Testis (tissue), 3 donors: Measurements from ENCODE around the gene HEBP1. TPM values are rescaled to one million over a fixed set of nuclear protein-coding genes. Genes with fewer than 3 reads are reported as not detected.

ENCODE experiments used
- DNase-seq: peaks from one replicate; pipeline ENCODE4 v3.0.0-alpha.2; 2019
- H3K27ac ChIP-seq, 2 donors: fragments of 200-600 bp; sonication (generic); one replicate each; pipeline ENCODE4 v1.5.1; 2019
- H3K27me3 ChIP-seq: fragments of 200-600 bp; sonication (generic); one replicate; pipeline ENCODE4 v1.5.1; 2019
- H3K36me3 ChIP-seq: fragments of 200-600 bp; sonication (generic); one replicate; pipeline ENCODE4 v1.5.1; 2017; ENCODE audit warnings: low read depth; ENCODE audit errors: missing control alignments
- H3K4me1 ChIP-seq: fragments of 200-600 bp; sonication (generic); one replicate; pipeline ENCODE4 v1.5.1; 2019
- H3K4me3 ChIP-seq, 2 donors: fragments of 200-600 bp; sonication (generic); one replicate each; pipeline ENCODE4 v1.5.1; 2017 to 2019
- H3K9me3 ChIP-seq: fragments of 200-600 bp; sonication (generic); one replicate; pipeline ENCODE4 v1.5.1; 2017
- CTCF ChIP-seq, 3 experiments: fragments of 450-650 bp in 2 of 3; fragments of 200-600 bp in 1 of 3; sonication (generic) in 1 of 3; IDR thresholded peaks; one replicate each; pipeline ENCODE4 v1.5.1; 2016 to 2019; ENCODE audit warnings: antibody characterized with exemption in 3 of 3, mild to moderate bottlenecking in 2 of 3, moderate library complexity in 1 of 3
- POLR2A ChIP-seq: fragments of 450-650 bp; IDR thresholded peaks from one replicate; pipeline ENCODE4 v1.6.1; 2017; ENCODE audit warnings: antibody characterized with exemption, mild to moderate bottlenecking, moderate library complexity
- WGBS, 2 donors: methylation state at CpG; one replicate each; pipeline ENCODE4 v1.1.5; 2018; 5-methylcytosine and 5-hydroxymethylcytosine counted together
- intact Hi-C: fragments of 100-400 bp; cut with DNase I; formaldehyde crosslinking; loops from one replicate; pipeline ENCODE4 v1.15.1; 2023; ENCODE audit warnings: low total_unique reads
- polyA plus RNA-seq: library from polyadenylated mRNA; stranded (reverse); fragments of 350-450 nt; fragmentation: Illumina TruSeq; extraction: RNeasy Lipid Tissue Mini Kit (QIAGEN cat#74804); gene quantifications from one replicate; pipeline ENCODE4 v1.2.3, GENCODE V29; 2014; ENCODE audit warnings: low read depth, low replicate concordance; ENCODE audit not compliant: insufficient read depth
- small RNA-seq, 2 donors: library from RNA; depleted of rRNA; stranded (forward); fragments of <200 nt; gene quantifications; one replicate each; pipeline ENCODE3, GENCODE V24; 2016
- total RNA-seq, 2 donors: library from RNA; depleted of rRNA; stranded (reverse); fragments of >200 nt; gene quantifications; one replicate each; pipeline ENCODE4 v1.2.3, GENCODE V29; 2016

The HEBP1 gene
- total and polyA plus RNA-seq, 3 donors from 2014 or later = 48.7 to 57.3 (median 55.6) TPM

- TF ChIP-seq POLR2A (no peak), CTCF (IDR thresholded peaks at IDR 0.05) (no peak)
- intact Hi-C loops = no loop called here
- Histone ChIP-seq H3K4me1 (no peaks in the 10 kb centered on the region), H3K36me3 (no peaks in the 10 kb centered on the region), H3K27me3 (no peaks in the 10 kb centered on the region), H3K4me3 (peak overlapping the region; percentile 39 to 57), H3K27ac (peak overlapping the region in 1 of 2 donors; percentile 56), H3K9me3 (no peaks in the 10 kb centered on the region)
- WGBS, 2 donors = 19 to 41% methylated on average over 21 to 27 of the region's 27 CpGs
- DNase-seq = peak; percentile 89
These were observed 72.6 kb downstream of the HEBP1 start for GRCh38 chr12:12927211-12928079.

- peak overlapping the region in 1 of 2 donors; percentile 18 for H3K27ac ChIP-seq
- 44 to 67% methylated on average over 11 to 18 of the region's 18 CpGs for WGBS, 2 donors
- intact Hi-C loops = no loop called here
These were observed 73.4 kb downstream of the HEBP1 start for GRCh38 chr12:12926571-12927071.

GRCh38 chr12:12925388-12925787 is 74.7 kb downstream of the HEBP1 start:
- Histone ChIP-seq H3K27me3 (no peaks in the 10 kb centered on the region), H3K4me3 (no peak overlapping the region), H3K36me3 (no peaks in the 10 kb centered on the region), H3K9me3 (no peaks in the 10 kb centered on the region), H3K4me1 (no peaks in the 10 kb centered on the region), H3K27ac (no peak overlapping the region)
- WGBS, 2 donors = 48 to 52% methylated on average over 1 of the region's 1 CpG
- no peak for DNase-seq
- no peak for TF ChIP-seq POLR2A
- TF ChIP-seq CTCF (IDR thresholded peaks at IDR 0.05) = no peak
- intact Hi-C loops = no loop called here

More at GRCh38 chr12:12926571-12927071, 73.4 kb downstream of the HEBP1 start:
- no peak for DNase-seq
- H3K4me1 ChIP-seq = no peaks in the 10 kb centered on the region
- H3K36me3 ChIP-seq = no peaks in the 10 kb centered on the region
- no peaks in the 10 kb centered on the region for H3K9me3 ChIP-seq
- no peak for TF ChIP-seq POLR2A
- no peak for TF ChIP-seq CTCF (IDR thresholded peaks at IDR 0.05)
- no peaks in the 10 kb centered on the region for H3K27me3 ChIP-seq
- peak overlapping the region in 1 of 2 donors; percentile 57 for H3K4me3 ChIP-seq

Small RNA genes within 50 kb of the gene (small RNA-seq; reads per million reads assigned to genes)
- 0 to 0.18 reads per million in 2 donors for gene RF00604

Other genes with a start within 250 kb of the HEBP1 start
- 1 to 10 TPM; 9.2 to 9.7 TPM for gene APOLD1, start 214.6 kb downstream of the HEBP1 start, total RNA-seq
- 8.2 TPM for gene APOLD1, start 214.6 kb downstream of the HEBP1 start, polyA plus RNA-seq
- 10 to 100 TPM; 82.4 to 85.4 TPM for gene DDX47, start 186.9 kb downstream of the HEBP1 start, total RNA-seq
- gene DDX47, start 186.9 kb downstream of the HEBP1 start, polyA plus RNA-seq = 52.4 TPM
- gene GPRC5A, start 108.7 kb downstream of the HEBP1 start, total RNA-seq = 1 to 10 TPM; 1.9 to 2.7 TPM
- 2.8 TPM for gene GPRC5A, start 108.7 kb downstream of the HEBP1 start, polyA plus RNA-seq
- 1 to 10 TPM in 1 of 2 donors, under 1 TPM in 1; 0.68 to 4.0 TPM for gene GPRC5D, start 48.1 kb downstream of the HEBP1 start, total RNA-seq
- 5.5 TPM for gene GPRC5D, start 48.1 kb downstream of the HEBP1 start, polyA plus RNA-seq
- 10 to 100 TPM; 11.0 to 13.2 TPM for gene FAM234B, start 44.1 kb upstream of the HEBP1 start, total RNA-seq
- 13.0 TPM for gene FAM234B, start 44.1 kb upstream of the HEBP1 start, polyA plus RNA-seq
- 100 to 1,000 TPM; 133 to 449 TPM for gene GSG1, start 103.4 kb upstream of the HEBP1 start, total RNA-seq
- 695 TPM for gene GSG1, start 103.4 kb upstream of the HEBP1 start, polyA plus RNA-seq
- gene EMP1, start 196.5 kb upstream of the HEBP1 start, total RNA-seq = 10 to 100 TPM; 14.1 to 29.2 TPM
- gene EMP1, start 196.5 kb upstream of the HEBP1 start, polyA plus RNA-seq = 59.4 TPM